Measurements from ENCODE around the gene NAV2.

NAV2 gene

GRCh38 chr11:19917069-19917468 lies 204.4 kb downstream of the NAV2 start:
- no peak overlapping the region for H3K27ac ChIP-seq (ENCODE audit: low read length)
- no peaks in the 10 kb centered on the region for H3K79me2 ChIP-seq (ENCODE audit: low read length)
- no peak overlapping the region for H2AFZ ChIP-seq (ENCODE audit: low read length)
- H4K20me1 ChIP-seq (ENCODE audit: insufficient read depth, low read length): no peaks in the 10 kb centered on the region
- H3F3A ChIP-seq (ENCODE audit: insufficient read depth, low read length): no peaks in the 10 kb centered on the region
- no peak overlapping the region for H3K4me2 ChIP-seq (ENCODE audit: low read depth, low read length)
- TF ChIP-seq, protein P1, sequence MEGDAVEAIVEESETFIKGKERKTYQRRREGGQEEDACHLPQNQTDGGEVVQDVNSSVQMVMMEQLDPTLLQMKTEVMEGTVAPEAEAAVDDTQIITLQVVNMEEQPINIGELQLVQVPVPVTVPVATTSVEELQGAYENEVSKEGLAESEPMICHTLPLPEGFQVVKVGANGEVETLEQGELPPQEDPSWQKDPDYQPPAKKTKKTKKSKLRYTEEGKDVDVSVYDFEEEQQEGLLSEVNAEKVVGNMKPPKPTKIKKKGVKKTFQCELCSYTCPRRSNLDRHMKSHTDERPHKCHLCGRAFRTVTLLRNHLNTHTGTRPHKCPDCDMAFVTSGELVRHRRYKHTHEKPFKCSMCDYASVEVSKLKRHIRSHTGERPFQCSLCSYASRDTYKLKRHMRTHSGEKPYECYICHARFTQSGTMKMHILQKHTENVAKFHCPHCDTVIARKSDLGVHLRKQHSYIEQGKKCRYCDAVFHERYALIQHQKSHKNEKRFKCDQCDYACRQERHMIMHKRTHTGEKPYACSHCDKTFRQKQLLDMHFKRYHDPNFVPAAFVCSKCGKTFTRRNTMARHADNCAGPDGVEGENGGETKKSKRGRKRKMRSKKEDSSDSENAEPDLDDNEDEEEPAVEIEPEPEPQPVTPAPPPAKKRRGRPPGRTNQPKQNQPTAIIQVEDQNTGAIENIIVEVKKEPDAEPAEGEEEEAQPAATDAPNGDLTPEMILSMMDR (IDR thresholded peaks at IDR 0.05; ENCODE audit: low read length): no peak
- TF ChIP-seq EZH2 (optimal IDR thresholded peaks at IDR 0.05; ENCODE audit: low read depth, low read length) (no peak), EZH2phosphoT487 (IDR thresholded peaks at IDR 0.05; ENCODE audit: low read length) (no peak)
- H3K36me3 ChIP-seq (replicated peaks; ENCODE audit: insufficient read depth, low read length): no peaks in the 10 kb centered on the region
- no peaks in the 10 kb centered on the region for H3K27me3 ChIP-seq (replicated peaks; ENCODE audit: insufficient read depth, low read length)
- no peaks in the 10 kb centered on the region for H3K4me1 ChIP-seq (ENCODE audit: low read length)
- no peak overlapping the region for H3K9ac ChIP-seq (ENCODE audit: low read length)
- no peak for DNase-seq
- no peaks in the 10 kb centered on the region for H3K9me3 ChIP-seq (replicated peaks; ENCODE audit: insufficient read depth, low read length)
- no peak overlapping the region for H3K4me3 ChIP-seq (ENCODE audit: low read length)
- no peaks in the 10 kb centered on the region for H3K9me2 ChIP-seq (replicated peaks; ENCODE audit: insufficient read depth, low read length)

GRCh38 chr11:19918302-19919049 lies 205.8 kb downstream of the NAV2 start:
- Histone ChIP-seq H3K36me3 (replicated peaks; ENCODE audit: insufficient read depth, low read length) (no peaks in the 10 kb centered on the region), H4K20me1 (ENCODE audit: insufficient read depth, low read length) (no peaks in the 10 kb centered on the region), H3K27me3 (replicated peaks; ENCODE audit: insufficient read depth, low read length) (no peaks in the 10 kb centered on the region), H3K9ac (ENCODE audit: low read length) (no peak overlapping the region), H3F3A (ENCODE audit: insufficient read depth, low read length) (no peaks in the 10 kb centered on the region), H3K27ac (ENCODE audit: low read length) (no peak overlapping the region), H3K9me3 (replicated peaks; ENCODE audit: insufficient read depth, low read length) (no peaks in the 10 kb centered on the region), H3K4me2 (ENCODE audit: low read depth, low read length) (no peak overlapping the region), H3K4me1 (ENCODE audit: low read length) (no peaks in the 10 kb centered on the region), H3K9me2 (replicated peaks; ENCODE audit: insufficient read depth, low read length) (no peaks in the 10 kb centered on the region), H3K79me2 (ENCODE audit: low read length) (no peaks in the 10 kb centered on the region), H3K4me3 (ENCODE audit: low read length) (no peak overlapping the region), H2AFZ (ENCODE audit: low read length) (no peak overlapping the region)
- DNase-seq: no peak
- TF ChIP-seq EZH2phosphoT487 (IDR thresholded peaks at IDR 0.05; ENCODE audit: low read length) (no peak), EZH2 (optimal IDR thresholded peaks at IDR 0.05; ENCODE audit: low read depth, low read length) (no peak)
- TF ChIP-seq, protein P1 (IDR thresholded peaks at IDR 0.05; ENCODE audit: low read length): no peak

DNA sequence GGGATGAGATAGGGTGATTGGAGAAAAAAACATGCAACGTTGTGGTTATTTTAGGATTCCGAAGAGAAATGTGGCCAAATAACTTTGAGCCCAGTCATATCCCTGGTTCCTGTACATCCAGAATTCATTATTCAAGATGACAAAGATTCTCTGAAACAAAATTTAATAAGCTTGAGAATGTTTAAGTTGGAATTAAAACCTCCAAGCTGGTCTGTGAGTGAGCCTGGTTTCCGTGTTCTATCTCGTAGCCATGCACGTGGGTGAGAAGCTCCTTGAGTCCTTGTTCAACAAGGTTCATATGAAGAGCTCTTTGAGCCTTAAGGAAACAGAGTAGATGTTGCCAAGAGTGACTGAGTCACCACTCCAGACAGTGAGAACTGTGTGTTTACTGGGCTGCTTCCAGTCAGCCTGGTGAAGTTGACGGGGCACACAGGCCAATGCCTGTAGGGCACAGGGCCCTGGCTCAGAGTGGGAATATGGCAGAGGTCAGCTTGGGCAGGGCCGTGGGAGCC lies 206.5 kb downstream of the NAV2 start:
- no peaks in the 10 kb centered on the region for H3K4me1 ChIP-seq (ENCODE audit: low read length)
- H3K36me3 ChIP-seq (replicated peaks; ENCODE audit: insufficient read depth, low read length): no peaks in the 10 kb centered on the region
- H3K4me2 ChIP-seq (ENCODE audit: low read depth, low read length): no peak overlapping the region
- no peaks in the 10 kb centered on the region for H3K9me2 ChIP-seq (replicated peaks; ENCODE audit: insufficient read depth, low read length)
- no peaks in the 10 kb centered on the region for H3F3A ChIP-seq (ENCODE audit: insufficient read depth, low read length)
- TF ChIP-seq, protein P1 (IDR thresholded peaks at IDR 0.05; ENCODE audit: low read length): no peak
- TF ChIP-seq EZH2phosphoT487 (IDR thresholded peaks at IDR 0.05; ENCODE audit: low read length) (no peak), EZH2 (optimal IDR thresholded peaks at IDR 0.05; ENCODE audit: low read depth, low read length) (no peak)
- no peak overlapping the region for H3K27ac ChIP-seq (ENCODE audit: low read length)
- no peak overlapping the region for H3K4me3 ChIP-seq (ENCODE audit: low read length)
- H3K9me3 ChIP-seq (replicated peaks; ENCODE audit: insufficient read depth, low read length): no peaks in the 10 kb centered on the region
- H4K20me1 ChIP-seq (ENCODE audit: insufficient read depth, low read length): no peaks in the 10 kb centered on the region
- no peak overlapping the region for H3K9ac ChIP-seq (ENCODE audit: low read length)
- no peak overlapping the region for H2AFZ ChIP-seq (ENCODE audit: low read length)
- H3K27me3 ChIP-seq (replicated peaks; ENCODE audit: insufficient read depth, low read length): no peaks in the 10 kb centered on the region
- DNase-seq: no peak
- H3K79me2 ChIP-seq (ENCODE audit: low read length): no peaks in the 10 kb centered on the region
